K562 (cell line): ENCODE results near the gene LRRC47. TPM values are rescaled to one million over a fixed set of nuclear protein-coding genes. Genes with fewer than 3 reads are reported as not detected.
A peak's percentile ranks its signal among the peaks of the same experiment; 100 is the strongest.

ENCODE experiments used
- ATAC-seq: fragments of 200-7000 bp; cut with Tn5 transposase; 3 replicates; pipeline ENCODE4 v1.9.1; 2020; ENCODE audit warnings: moderate library complexity
- BruUV-seq: library from RNA; stranded (reverse); fragments of 400-500 nt; replicated peaks from 2 replicates; lab custom pipeline; 2021; lab: Mats Ljungman, UMichigan
- CTCF ChIA-PET: fragments of 300-600 bp; formaldehyde crosslinking; extraction: SDS; loops from one replicate; lab custom pipeline; 2021; ENCODE audit warnings: low intra/inter-chr PET ratio; lab: Yijun Ruan, JAX
- POLR2A ChIA-PET: fragments of 300-600, 350-650 bp; sonication (Branson Sonifier 250); formaldehyde crosslinking; extraction: SDS; loops from one replicate; lab custom pipeline; 2021; ENCODE audit warnings: antibody characterized with exemption, inconsistent platforms; lab: Yijun Ruan, JAX
- DNase-seq, 4 experiments: peaks; one replicate each; pipeline versions ENCODE4 v3.0.0 to v3.0.0-alpha.2; 2011 to 2018; ENCODE audit warnings: low spot score in 3 of 4, mixed read lengths in 3 of 4; ENCODE audit errors: extremely low read depth in 1 of 4
- FAIRE-seq: peaks from 2 replicates; lab custom pipeline; 2011; peaks lifted over from hg19 to GRCh38; lab: Jason Lieb, UNC
- H2AFZ ChIP-seq: 2 replicates; pipeline ENCODE4 v1.6.0; 2011; ENCODE audit warnings: low read depth, low read length, control low read depth, inconsistent platforms
- H3K27ac ChIP-seq: fragments of 200-600 bp; 3 replicates; pipeline ENCODE4 v1.8.0; 2011; ENCODE audit warnings: low read depth, mild to moderate bottlenecking, control low read depth, inconsistent platforms, low read length, moderate library complexity, mixed read lengths; ENCODE audit errors: extremely low read depth
- H3K27me3 ChIP-seq, 2 experiments: fragments of 300-600 bp in 1 of 2; 2 replicates in 1 of 2; 3 replicates in 1 of 2; pipeline versions ENCODE4 v1.6.0 to v1.8.0; 2011; ENCODE audit warnings: inconsistent platforms in 2 of 2, low read length in 2 of 2, mild to moderate bottlenecking in 1 of 2, mixed read lengths in 1 of 2, moderate library complexity in 1 of 2; ENCODE audit not compliant: control insufficient read depth in 2 of 2, insufficient read depth in 2 of 2
- H3K36me3 ChIP-seq: fragments of 300-600 bp; 3 replicates; pipeline ENCODE4 v1.8.0; 2011; ENCODE audit warnings: mild to moderate bottlenecking, low read length, inconsistent platforms; ENCODE audit not compliant: control insufficient read depth, insufficient read depth
- H3K4me1 ChIP-seq, 2 experiments: fragments of 200-600 bp in 1 of 2; replicated peaks in 1 of 2; 2 replicates in 1 of 2; 3 replicates in 1 of 2; pipeline versions ENCODE4 v1.5.1 to v1.8.0; 2011; ENCODE audit warnings: inconsistent platforms in 2 of 2, low read length in 2 of 2, mild to moderate bottlenecking in 1 of 2, mixed read lengths in 1 of 2, moderate library complexity in 1 of 2; ENCODE audit not compliant: control insufficient read depth in 2 of 2, insufficient read depth in 2 of 2
- H3K4me2 ChIP-seq: 2 replicates; pipeline ENCODE4 v1.6.1; 2011; ENCODE audit warnings: low read length, control low read depth, inconsistent platforms, mixed read lengths; ENCODE audit not compliant: insufficient read depth
- H3K4me3 ChIP-seq: fragments of 200-600 bp; sonication (generic), shearing (Covaris generic); 2 replicates; pipeline ENCODE4 v1.5.1; 2016; ENCODE audit warnings: control low read depth, inconsistent platforms
- H3K79me2 ChIP-seq: fragments of 200-600 bp; 3 replicates; pipeline ENCODE4 v1.8.0; 2011; ENCODE audit warnings: low read length, inconsistent platforms; ENCODE audit not compliant: control insufficient read depth, insufficient read depth
- H3K9ac ChIP-seq, 2 experiments: 2 replicates each; pipeline versions ENCODE4 v1.6.0 to v1.6.1; 2011; ENCODE audit warnings: low read depth in 2 of 2, low read length in 2 of 2, control low read depth in 1 of 2, inconsistent platforms in 1 of 2, mild to moderate bottlenecking in 1 of 2, mixed read lengths in 1 of 2; ENCODE audit not compliant: insufficient read depth in 1 of 2
- H3K9me1 ChIP-seq: one replicate; pipeline ENCODE4 v1.6.0; 2011; ENCODE audit warnings: inconsistent platforms, mild to moderate bottlenecking, low read length, moderate library complexity; ENCODE audit not compliant: control insufficient read depth, insufficient read depth
- H3K9me3 ChIP-seq: replicated peaks from 2 replicates; pipeline ENCODE4 v1.5.1; 2011; ENCODE audit warnings: low read depth, low read length, inconsistent platforms; ENCODE audit not compliant: control insufficient read depth, insufficient read depth
- H4K20me1 ChIP-seq: replicated peaks from 2 replicates; pipeline ENCODE4 v1.6.1; 2011; ENCODE audit warnings: low read length, inconsistent platforms, mixed read lengths; ENCODE audit not compliant: control insufficient read depth, insufficient read depth
- ADNP ChIP-seq: fragments of 200-800 bp; sonication (Bioruptor generic); IDR thresholded peaks from 2 replicates; pipeline ENCODE4 v1.6.1; 2016; ENCODE audit warnings: missing genetic modification characterization, missing compliant biosample characterization
- CHD1 ChIP-seq: fragments of 200-600 bp; sonication (generic); IDR thresholded peaks from one replicate; pipeline ENCODE4 v1.6.1; 2012; ENCODE audit warnings: mild to moderate bottlenecking, moderate library complexity, low read length, inconsistent platforms
- CHD2 ChIP-seq: IDR thresholded peaks from 2 replicates; pipeline ENCODE4 v1.6.1; 2011; ENCODE audit warnings: low read depth, low read length
- FOXA3 ChIP-seq, 2 experiments: fragments of 450-650 bp in 1 of 2; sonication (generic) in 1 of 2; formaldehyde crosslinking; IDR thresholded peaks in 1 of 2; conservative IDR thresholded peaks in 1 of 2; 2 replicates each; pipeline versions ENCODE4 v1.4.0 to v1.8.0; 2020 to 2022; ENCODE audit warnings: mild to moderate bottlenecking in 2 of 2, missing genetic modification reagents in 1 of 2
- MYNN ChIP-seq, 2 experiments: sonication (generic); formaldehyde crosslinking in 1 of 2; IDR thresholded peaks; 2 replicates each; pipeline versions ENCODE4 v1.5.0 to v1.6.1; 2016 to 2020; ENCODE audit warnings: antibody characterized with exemption in 1 of 2, missing genetic modification reagents in 1 of 2
- NBN ChIP-seq: fragments of 450-650 bp; IDR thresholded peaks from 2 replicates; pipeline ENCODE4 v1.6.1; 2016; ENCODE audit warnings: low read depth, mild to moderate bottlenecking
- TFAM ChIP-seq: fragments of 250-450 bp; sonication (Bioruptor Pico); conservative IDR thresholded peaks from 2 replicates; pipeline ENCODE4 v1.5.0; 2021; ENCODE audit warnings: mild to moderate bottlenecking, moderate library complexity
- WGBS: fragments of 100-300 bp; shearing (Covaris generic); methylation state at CpG from one replicate; pipeline ENCODE4 v1.1.6; 2016; ENCODE audit warnings: low coverage, mixed read lengths; ENCODE audit not compliant: insufficient coverage; ENCODE audit errors: missing lambda C conversion rate; 5-methylcytosine and 5-hydroxymethylcytosine counted together
- in situ Hi-C: fragments of 300-500 bp; cut with MboI; formaldehyde crosslinking; loops from 4 replicates; pipeline ENCODE4 v1.15.0; 2018; ENCODE audit warnings: inconsistent platforms, mixed read lengths
- intact Hi-C: fragments of 100-400 bp; cut with micrococcal nuclease; formaldehyde crosslinking; loops from 2 replicates; pipeline ENCODE4 v1.14.2; 2022
- polyA plus RNA-seq, 8 experiments: library from polyadenylated mRNA; depleted of rRNA in 4 of 8; stranded (reverse) in 5 of 8; unstranded in 3 of 8; fragments of >200 nt; fragmentation: Nextera tagmentation in 2 of 8; fragmentation: Illumina TruSeq in 1 of 8; extraction: Ambion mirVana in 2 of 8; extraction: Trizol in 1 of 8; gene quantifications; 2 replicates each; pipeline versions ENCODE4 v1.2.1 to v1.2.3, GENCODE V29; 2011 to 2014; ENCODE audit warnings: inconsistent platforms in 1 of 8, missing spikeins in 1 of 8
- total RNA-seq, 7 experiments: library from RNA; depleted of rRNA in 6 of 7; stranded (reverse); fragments of >200 nt in 6 of 7; fragmentation: Illumina TruSeq in 2 of 7; extraction: Trizol in 2 of 7; gene quantifications; 2 replicates each; pipeline versions ENCODE4 v1.2.1 to v1.2.3, GENCODE V29; 2011 to 2021; ENCODE audit warnings: low replicate concordance in 1 of 7
- TF ChIP-seq, protein P1 (sequence below): fragments of 450-650 bp; formaldehyde crosslinking; IDR thresholded peaks from 2 replicates; pipeline ENCODE4 v1.4.0; 2020; ENCODE audit warnings: mild to moderate bottlenecking

LRRC47 gene
- total and polyA plus RNA-seq, 9 of the 15 experiments (the other 6 are each of a cell fraction or from before 2014, with no cell fraction given) = 4.6 to 68.0 (median 35.9) TPM

- TF ChIP-seq MYNN (IDR thresholded peaks at IDR 0.05) = 0 out of 2 replicates have a peak, but pooled peaks have one; percentile 32
- TF ChIP-seq MYNN (CRISPR knock-in tag; IDR thresholded peaks at IDR 0.05) = no peak
Measured at GRCh38 chr1:3796215-3797061, at the start of gene LRRC47 (continued).

GRCh38 chr1:3842912-3843311 lies 46.6 kb upstream of the LRRC47 start:
- Histone ChIP-seq H3K36me3 (peaks cover 68% of the 10 kb centered on the region), H2AFZ (no peak overlapping the region), H3K27ac (no peak overlapping the region), H3K4me1 (no peaks in the 10 kb centered on the region), H3K9me1 (no peaks in the 10 kb centered on the region), H3K79me2 (no peaks in the 10 kb centered on the region), H3K27me3 (no peaks in the 10 kb centered on the region), H3K4me2 (no peak overlapping the region), H4K20me1 (no peaks in the 10 kb centered on the region), H3K4me3 (no peak overlapping the region), H3K9ac (no peak overlapping the region), H3K9me3 (no peaks in the 10 kb centered on the region)
- in situ Hi-C loops = no loop called here
- BruUV-seq = no TSS peak
- ATAC-seq = no peak
- intact Hi-C loops = no loop called here
- TF ChIP-seq TFAM (CRISPR knock-in tag) (no peak), CHD1 (no peak), ADNP (tag) (no peak), FOXA3 (CRISPR knock-in tag; conservative IDR thresholded peaks at IDR 0.05 in 1 of 2, IDR thresholded peaks at IDR 0.05 in 1 of 2) (no peak), CHD2 (no peak), NBN (no peak)
- TF ChIP-seq, protein P1, sequence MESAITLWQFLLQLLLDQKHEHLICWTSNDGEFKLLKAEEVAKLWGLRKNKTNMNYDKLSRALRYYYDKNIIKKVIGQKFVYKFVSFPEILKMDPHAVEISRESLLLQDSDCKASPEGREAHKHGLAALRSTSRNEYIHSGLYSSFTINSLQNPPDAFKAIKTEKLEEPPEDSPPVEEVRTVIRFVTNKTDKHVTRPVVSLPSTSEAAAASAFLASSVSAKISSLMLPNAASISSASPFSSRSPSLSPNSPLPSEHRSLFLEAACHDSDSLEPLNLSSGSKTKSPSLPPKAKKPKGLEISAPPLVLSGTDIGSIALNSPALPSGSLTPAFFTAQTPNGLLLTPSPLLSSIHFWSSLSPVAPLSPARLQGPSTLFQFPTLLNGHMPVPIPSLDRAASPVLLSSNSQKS (CRISPR knock-in tag) = no peak
- 95% methylated on average over 5 of the region's 9 CpGs for WGBS
- POLR2A ChIA-PET = no interaction called here
- DNase-seq = no peak
- no peak for FAIRE-seq
- CTCF ChIA-PET = interaction anchor here (0.7 kb wide), 1 partner anchor 100 kb away, joined by 4 read pairs; no protein-coding TSS in a partner anchor
